GM18511 (cell line): Measurements from ENCODE around the gene MBNL2.
A peak's percentile ranks its signal among the peaks of the same experiment; 100 is the strongest.

Experiments
- ATAC-seq: cut with Tn5 transposase; IDR thresholded peaks from one replicate; pipeline ENCODE4 v1.9.1; 2021; ENCODE audit warnings: mild to moderate bottlenecking, moderate library complexity; ENCODE audit not compliant: unreplicated experiment

Gene MBNL2

GRCh38 chr13:97269603-97270002, 47.5 kb downstream of the MBNL2 start:
- no peak for ATAC-seq

- no peak for ATAC-seq
Observed at GRCh38 chr13:97272526-97272925, 50.4 kb downstream of the MBNL2 start.

- ATAC-seq, result no peak
Observed at GRCh38 chr13:97273341-97273831, 51.3 kb downstream of the MBNL2 start.

- ATAC-seq, result no peak
Observed at GRCh38 chr13:97274829-97275649, 52.9 kb downstream of the MBNL2 start.

- no peak for ATAC-seq
Observed at GRCh38 chr13:97275776-97276501, 53.8 kb downstream of the MBNL2 start.

GRCh38 chr13:97276862-97277269, 54.7 kb downstream of the MBNL2 start:
- no peak for ATAC-seq

GRCh38 chr13:97278435-97279411, 56.6 kb downstream of the MBNL2 start:
- ATAC-seq, result no peak

- ATAC-seq, result no peak
Observed at GRCh38 chr13:97279913-97280312, 57.8 kb downstream of the MBNL2 start.

GRCh38 chr13:97280478-97280877, 58.3 kb downstream of the MBNL2 start:
- ATAC-seq, result peak; percentile 44

- ATAC-seq, result no peak
Observed at GRCh38 chr13:97281028-97281427, 58.9 kb downstream of the MBNL2 start.

GRCh38 chr13:97282705-97283104, 60.6 kb downstream of the MBNL2 start:
- no peak for ATAC-seq

GRCh38 chr13:97283888-97284287, 61.8 kb downstream of the MBNL2 start:
- ATAC-seq, result peak; percentile 66

- ATAC-seq, result no peak
Observed at GRCh38 chr13:97284558-97284957, 62.4 kb downstream of the MBNL2 start.

- ATAC-seq, result no peak
Observed at GRCh38 chr13:97285221-97285955, 63.3 kb downstream of the MBNL2 start.

- no peak for ATAC-seq
Observed at GRCh38 chr13:97286317-97287046, 64.3 kb downstream of the MBNL2 start.

- no peak for ATAC-seq
Observed at GRCh38 chr13:97287047-97287383, 64.9 kb downstream of the MBNL2 start.

- no peak for ATAC-seq
Observed at GRCh38 chr13:97288486-97288900, 66.4 kb downstream of the MBNL2 start.

GRCh38 chr13:97289514-97290298, 67.6 kb downstream of the MBNL2 start:
- no peak for ATAC-seq
